ENCODE measurements around the gene EHD2.

EHD2 gene

GRCh38 chr19:47702671-47703070 lies 10.6 kb upstream of the EHD2 start:
- Histone ChIP-seq H3K4me3 (ENCODE audit: insufficient read depth, low read length, poor library complexity, severe bottlenecking) (no peak overlapping the region), H3K36me3 (ENCODE audit: low read length) (no peaks in the 10 kb centered on the region), H2AFZ (ENCODE audit: low read depth, low read length, severe bottlenecking) (no peak overlapping the region), H3F3A (ENCODE audit: insufficient read depth) (no peaks in the 10 kb centered on the region), H3K9me2 (replicated peaks; ENCODE audit: insufficient read depth, low read length) (no peaks in the 10 kb centered on the region), H3K9ac (ENCODE audit: low read length) (no peak overlapping the region), H4K20me1 (ENCODE audit: low read depth, low read length) (no peaks in the 10 kb centered on the region), H3K27me3 (ENCODE audit: low read length) (no peaks in the 10 kb centered on the region), H3K4me2 (ENCODE audit: low read depth, low read length, poor library complexity, severe bottlenecking) (no peak overlapping the region), H3K27ac (ENCODE audit: low read depth, low read length) (no peak overlapping the region), H3K9me3 (ENCODE audit: insufficient read depth, low read length) (no peaks in the 10 kb centered on the region), H3K79me2 (ENCODE audit: insufficient read depth, low read length) (no peaks in the 10 kb centered on the region)
- TF ChIP-seq EZH2phosphoT487 (conservative IDR thresholded peaks at IDR 0.05; ENCODE audit: low read length) (no peak), CTCF (IDR thresholded peaks at IDR 0.05; ENCODE audit: insufficient read depth, low read length, poor library complexity, severe bottlenecking) (no peak)

- H3K9ac ChIP-seq (ENCODE audit: low read length): no peak overlapping the region
- H3K4me3 ChIP-seq (ENCODE audit: insufficient read depth, low read length, poor library complexity, severe bottlenecking): no peak overlapping the region
- no peaks in the 10 kb centered on the region for H4K20me1 ChIP-seq (ENCODE audit: low read depth, low read length)
- no peaks in the 10 kb centered on the region for H3K36me3 ChIP-seq (ENCODE audit: low read length)
- H3K27ac ChIP-seq (ENCODE audit: low read depth, low read length): no peak overlapping the region
- no peaks in the 10 kb centered on the region for H3K79me2 ChIP-seq (ENCODE audit: insufficient read depth, low read length)
- no peaks in the 10 kb centered on the region for H3K9me3 ChIP-seq (ENCODE audit: insufficient read depth, low read length)
- TF ChIP-seq CTCF (IDR thresholded peaks at IDR 0.05; ENCODE audit: insufficient read depth, low read length, poor library complexity, severe bottlenecking) (no peak), EZH2phosphoT487 (conservative IDR thresholded peaks at IDR 0.05; ENCODE audit: low read length) (no peak)
- no peaks in the 10 kb centered on the region for H3F3A ChIP-seq (ENCODE audit: insufficient read depth)
- no peaks in the 10 kb centered on the region for H3K9me2 ChIP-seq (replicated peaks; ENCODE audit: insufficient read depth, low read length)
- H2AFZ ChIP-seq (ENCODE audit: low read depth, low read length, severe bottlenecking): no peak overlapping the region
- no peak overlapping the region for H3K4me2 ChIP-seq (ENCODE audit: low read depth, low read length, poor library complexity, severe bottlenecking)
- no peaks in the 10 kb centered on the region for H3K27me3 ChIP-seq (ENCODE audit: low read length)
These were observed 9.9 kb upstream of the EHD2 start for GRCh38 chr19:47703301-47703700.

GRCh38 chr19:47704024-47704423 lies 9.2 kb upstream of the EHD2 start:
- H3K4me3 ChIP-seq (ENCODE audit: insufficient read depth, low read length, poor library complexity, severe bottlenecking): no peak overlapping the region
- H3K27ac ChIP-seq (ENCODE audit: low read depth, low read length): no peak overlapping the region
- TF ChIP-seq CTCF (IDR thresholded peaks at IDR 0.05; ENCODE audit: insufficient read depth, low read length, poor library complexity, severe bottlenecking) (no peak), EZH2phosphoT487 (conservative IDR thresholded peaks at IDR 0.05; ENCODE audit: low read length) (no peak)
- H2AFZ ChIP-seq (ENCODE audit: low read depth, low read length, severe bottlenecking): no peak overlapping the region
- H3K4me2 ChIP-seq (ENCODE audit: low read depth, low read length, poor library complexity, severe bottlenecking): no peak overlapping the region
- H3K9me2 ChIP-seq (replicated peaks; ENCODE audit: insufficient read depth, low read length): no peaks in the 10 kb centered on the region
- H3F3A ChIP-seq (ENCODE audit: insufficient read depth): no peaks in the 10 kb centered on the region
- H4K20me1 ChIP-seq (ENCODE audit: low read depth, low read length): no peaks in the 10 kb centered on the region
- no peaks in the 10 kb centered on the region for H3K9me3 ChIP-seq (ENCODE audit: insufficient read depth, low read length)
- H3K27me3 ChIP-seq (ENCODE audit: low read length): no peaks in the 10 kb centered on the region
- no peak overlapping the region for H3K9ac ChIP-seq (ENCODE audit: low read length)
- H3K79me2 ChIP-seq (ENCODE audit: insufficient read depth, low read length): no peaks in the 10 kb centered on the region
- H3K36me3 ChIP-seq (ENCODE audit: low read length): no peaks in the 10 kb centered on the region

All from SU-DHL-6 (cell line).